Skin epidermis (tissue), 12 donors: ENCODE results near the gene SLC46A3.

Experiments used
- H3K27ac ChIP-seq, 21 experiments: fragments of 200-600 bp; sonication (generic) in 11 of 21; one replicate each; pipeline ENCODE4 v1.5.0; 2020; ENCODE audit warnings: mild to moderate bottlenecking in 3 of 21, inconsistent platforms in 2 of 21, moderate library complexity in 2 of 21
- H3K4me3 ChIP-seq, 7 experiments: fragments of 200-600 bp; sonication (generic) in 2 of 7; one replicate each; pipeline ENCODE4 v1.5.0; 2020; ENCODE audit warnings: inconsistent platforms in 2 of 7, mild to moderate bottlenecking in 2 of 7, moderate library complexity in 1 of 7

The SLC46A3 gene

GRCh38 chr13:28735481-28736029, 16.8 kb upstream of the SLC46A3 start:
- Histone ChIP-seq H3K27ac (no peak overlapping the region), H3K4me3 (no peak overlapping the region)

GRCh38 chr13:28734906-28735305, 16.1 kb upstream of the SLC46A3 start:
- Histone ChIP-seq H3K27ac (no peak overlapping the region), H3K4me3 (no peak overlapping the region)

GRCh38 chr13:28730762-28731161, 12.0 kb upstream of the SLC46A3 start:
- H3K4me3 ChIP-seq, result no peak overlapping the region
- no peak overlapping the region for H3K27ac ChIP-seq

GRCh38 chr13:28729541-28729940, 10.8 kb upstream of the SLC46A3 start:
- H3K4me3 ChIP-seq, result no peak overlapping the region
- no peak overlapping the region for H3K27ac ChIP-seq

GRCh38 chr13:28728642-28729041, 9.9 kb upstream of the SLC46A3 start:
- Histone ChIP-seq H3K4me3 (no peak overlapping the region), H3K27ac (no peak overlapping the region)

- H3K27ac ChIP-seq, result no peak overlapping the region
- H3K4me3 ChIP-seq, result no peak overlapping the region
These were observed 6.4 kb upstream of the SLC46A3 start for GRCh38 chr13:28725046-28725610.

- H3K27ac ChIP-seq, result no peak overlapping the region
- no peak overlapping the region for H3K4me3 ChIP-seq
These were observed 5.0 kb upstream of the SLC46A3 start for GRCh38 chr13:28723806-28724205.

- H3K27ac ChIP-seq, result peak overlapping the region in 19 of 21 experiments; percentile 23 to 96 (median 89)
These were observed 671 bp upstream of the SLC46A3 start for GRCh38 chr13:28719227-28720055.

GRCh38 chr13:28718196-28718542, 601 bp downstream of the SLC46A3 start:
- H3K4me3 ChIP-seq, result peak overlapping the region; percentile 46 to 83 (median 64)
- peak overlapping the region; percentile 75 to 96 (median 89) for H3K27ac ChIP-seq

More at GRCh38 chr13:28719227-28720055, 671 bp upstream of the SLC46A3 start:
- H3K4me3 ChIP-seq, result peak overlapping the region; percentile 46 to 83 (median 64)

GRCh38 chr13:28717170-28717569, 1.6 kb downstream of the SLC46A3 start:
- Histone ChIP-seq H3K27ac (peak overlapping the region in 7 of 21 experiments; percentile 14 to 96 (median 90)), H3K4me3 (peak overlapping the region in 1 of 7 experiments; percentile 68)

GRCh38 chr13:28716511-28716910, 2.3 kb downstream of the SLC46A3 start:
- peak overlapping the region in 2 of 21 experiments; percentile 87 to 92 for H3K27ac ChIP-seq
- H3K4me3 ChIP-seq, result no peak overlapping the region

GRCh38 chr13:28714651-28715050, 4.1 kb downstream of the SLC46A3 start:
- Histone ChIP-seq H3K27ac (no peak overlapping the region), H3K4me3 (no peak overlapping the region)

GRCh38 chr13:28710161-28710560, 8.6 kb downstream of the SLC46A3 start:
- Histone ChIP-seq H3K27ac (no peak overlapping the region), H3K4me3 (no peak overlapping the region)

GRCh38 chr13:28707629-28708427, 10.9 kb downstream of the SLC46A3 start:
- Histone ChIP-seq H3K27ac (peak overlapping the region in 4 of 21 experiments; percentile 26 to 55 (median 48)), H3K4me3 (no peak overlapping the region)

- H3K4me3 ChIP-seq, result no peak overlapping the region
These were observed 13.2 kb downstream of the SLC46A3 start for GRCh38 chr13:28705461-28706083.

GRCh38 chr13:28704919-28705318, 13.9 kb downstream of the SLC46A3 start:
- peak overlapping the region in 2 of 21 experiments; percentile 2 to 64 for H3K27ac ChIP-seq

More at GRCh38 chr13:28705461-28706083, 13.2 kb downstream of the SLC46A3 start:
- H3K27ac ChIP-seq, result peak overlapping the region in 2 of 21 experiments; percentile 28 to 43

GRCh38 chr13:28704282-28704681, 14.5 kb downstream of the SLC46A3 start:
- H3K4me3 ChIP-seq, result no peak overlapping the region

More at GRCh38 chr13:28704919-28705318, 13.9 kb downstream of the SLC46A3 start:
- no peak overlapping the region for H3K4me3 ChIP-seq

GRCh38 chr13:28699246-28699645, 19.5 kb downstream of the SLC46A3 start:
- no peak overlapping the region for H3K27ac ChIP-seq

More at GRCh38 chr13:28704282-28704681, 14.5 kb downstream of the SLC46A3 start:
- peak overlapping the region in 2 of 21 experiments; percentile 2 to 64 for H3K27ac ChIP-seq

GRCh38 chr13:28697441-28697840, 21.3 kb downstream of the SLC46A3 start:
- Histone ChIP-seq H3K4me3 (no peak overlapping the region), H3K27ac (no peak overlapping the region)

More at GRCh38 chr13:28699246-28699645, 19.5 kb downstream of the SLC46A3 start:
- no peak overlapping the region for H3K4me3 ChIP-seq
